CD4-positive, alpha-beta T cell treated with Interleukin-2 at 100 ng/mL for 4 hours (primary cell): Measurements from ENCODE around the gene MMEL1.
A peak's percentile ranks its signal among the peaks of the same experiment; 100 is the strongest.
"Not testable (repeated sequence)": the region's sequence is repeated elsewhere in the genome, so short reads cannot be mapped to it uniquely, and the experiment has no call there.

Source experiments
- DNase-seq: peaks from one replicate; pipeline ENCODE4 v3.0.0-alpha.2; 2020; ENCODE audit warnings: low spot score

MMEL1 gene

GRCh38 chr1:2632561-2633361 lies at the start of gene MMEL1:
MMEL1 (minus strand) TSS chr1:2633016; CDS start chr1:2629484, 3,532 bp downstream.
- DNase-seq, result no peak

GRCh38 chr1:2676726-2677125 lies 43.9 kb upstream of the MMEL1 start:
- not testable (repeated sequence) for DNase-seq

DNA sequence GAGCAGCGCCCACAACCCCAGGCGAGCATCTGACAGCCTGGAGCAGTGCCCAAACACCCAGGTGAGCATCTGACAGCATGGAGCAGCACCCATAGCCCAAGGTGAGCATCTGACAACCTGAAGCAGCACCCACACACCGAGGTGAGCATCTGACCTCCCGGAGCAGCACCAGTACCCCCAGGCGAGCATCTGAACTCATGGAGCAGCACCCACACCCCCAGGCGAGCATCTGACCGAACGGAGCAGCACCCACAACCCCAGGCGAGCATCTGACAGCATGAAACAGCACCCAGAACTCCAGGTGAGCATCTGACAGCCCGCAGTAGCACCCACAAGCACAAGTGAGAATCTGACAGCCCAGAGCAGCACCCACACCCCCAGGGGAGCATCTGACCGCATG lies 38.8 kb upstream of the MMEL1 start:
- DNase-seq, result not testable (repeated sequence)

DNA sequence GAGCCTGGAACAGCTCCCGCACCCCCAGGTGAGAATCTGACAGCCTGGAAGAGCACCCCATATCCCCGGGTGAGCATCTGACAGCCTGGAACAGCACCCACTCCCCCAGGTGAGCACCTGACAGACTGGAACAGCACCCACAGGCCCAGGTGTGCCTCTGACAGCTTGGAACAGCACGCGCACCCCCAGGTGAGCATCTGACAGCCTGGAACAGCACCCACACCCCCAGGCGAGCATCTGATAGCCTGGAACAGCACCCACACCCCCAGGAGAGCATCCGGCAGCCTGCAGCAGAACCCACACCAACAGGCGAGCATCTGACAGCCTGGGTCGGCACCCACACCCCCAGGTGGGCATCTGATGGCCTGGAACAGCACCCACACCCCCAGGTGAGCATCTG lies 27.0 kb upstream of the MMEL1 start:
- not testable (repeated sequence) for DNase-seq

DNA sequence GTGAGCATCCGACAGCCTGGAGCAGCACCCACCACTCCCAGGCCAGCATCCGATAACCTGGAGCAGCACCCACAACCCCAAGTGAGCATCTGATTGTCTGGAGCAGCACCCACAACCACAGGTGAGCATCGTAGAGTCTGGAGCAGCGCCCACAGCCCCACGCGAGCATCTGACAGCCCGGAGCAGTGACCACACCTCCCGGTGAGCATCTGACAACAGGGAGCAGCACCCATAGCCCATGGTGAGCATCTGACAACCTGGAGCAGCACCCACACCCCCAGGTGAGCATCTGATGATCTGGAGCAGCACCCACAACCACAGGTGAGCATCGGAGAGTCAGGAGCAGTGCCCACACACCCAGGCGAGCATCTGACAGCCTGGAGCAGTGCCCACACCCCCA lies 25.1 kb upstream of the MMEL1 start:
- not testable (repeated sequence) for DNase-seq

GRCh38 chr1:2657124-2657523 lies 24.3 kb upstream of the MMEL1 start:
- not testable (repeated sequence) for DNase-seq

DNA sequence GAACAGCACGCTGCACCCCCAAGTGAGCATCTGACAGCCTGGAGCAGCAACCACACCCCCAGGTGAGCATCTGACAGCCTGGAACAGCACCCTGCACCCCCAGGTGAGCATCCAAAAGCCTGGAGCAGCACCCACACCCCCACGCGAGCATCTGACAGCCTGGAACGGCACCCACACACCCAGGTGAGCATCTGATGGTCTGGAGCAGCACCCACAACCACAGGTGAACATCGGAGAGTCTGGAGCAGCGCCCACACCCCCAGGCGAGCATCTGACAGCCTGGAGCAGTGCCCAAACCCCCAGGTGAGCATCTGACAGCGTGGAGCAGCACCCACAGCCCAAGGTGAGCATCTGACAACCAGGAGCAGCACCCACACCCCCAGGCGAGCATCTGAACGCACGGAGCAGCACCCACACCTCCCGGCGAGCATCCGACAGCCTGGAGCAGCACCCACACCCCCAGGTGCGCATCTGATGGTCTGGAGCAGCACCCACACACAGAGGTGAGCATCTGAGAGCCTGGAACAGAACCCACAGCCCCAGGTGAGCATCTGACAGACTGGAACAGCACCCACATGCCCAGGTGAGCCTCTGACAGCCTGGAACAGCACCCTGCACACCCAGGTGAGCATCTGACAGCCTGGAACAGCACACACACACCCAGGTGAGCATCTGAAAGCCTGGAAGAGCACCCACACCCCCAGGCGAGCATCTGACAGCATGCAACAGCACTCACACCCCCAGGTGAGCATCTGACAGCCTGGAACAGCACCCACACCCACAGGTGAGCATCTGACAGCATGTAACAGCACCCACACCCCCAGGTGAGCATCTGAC lies 23.0 kb upstream of the MMEL1 start:
- DNase-seq, result not testable (repeated sequence)

DNA sequence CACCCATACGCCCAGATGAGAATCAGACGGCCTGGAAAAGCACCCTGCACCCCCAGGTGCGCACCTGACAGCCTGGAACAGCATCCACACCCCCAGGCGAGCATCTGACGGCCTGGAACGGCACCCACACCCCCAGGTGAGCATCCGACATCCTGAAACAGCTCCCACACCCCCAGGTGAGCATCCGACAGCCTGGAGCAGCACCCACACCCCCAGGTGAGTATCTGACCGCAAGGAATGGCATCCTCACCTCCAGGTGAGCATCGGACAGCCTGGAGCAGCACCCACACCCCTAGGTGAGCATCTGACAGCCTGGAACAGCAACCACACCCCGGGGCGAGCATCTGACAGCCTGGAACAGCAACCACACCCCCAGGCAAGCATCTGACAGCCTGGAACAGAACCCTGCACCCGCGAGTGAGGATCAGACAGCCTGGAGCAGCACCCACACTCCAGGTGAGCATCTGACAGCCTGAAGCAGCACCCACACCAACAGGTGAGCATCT lies 21.7 kb upstream of the MMEL1 start:
- DNase-seq, result not testable (repeated sequence)

GRCh38 chr1:2653741-2654442 lies 21.1 kb upstream of the MMEL1 start:
- DNase-seq, result not testable (repeated sequence)

GRCh38 chr1:2652926-2653571 lies 20.2 kb upstream of the MMEL1 start:
- DNase-seq, result not testable (repeated sequence)

DNA sequence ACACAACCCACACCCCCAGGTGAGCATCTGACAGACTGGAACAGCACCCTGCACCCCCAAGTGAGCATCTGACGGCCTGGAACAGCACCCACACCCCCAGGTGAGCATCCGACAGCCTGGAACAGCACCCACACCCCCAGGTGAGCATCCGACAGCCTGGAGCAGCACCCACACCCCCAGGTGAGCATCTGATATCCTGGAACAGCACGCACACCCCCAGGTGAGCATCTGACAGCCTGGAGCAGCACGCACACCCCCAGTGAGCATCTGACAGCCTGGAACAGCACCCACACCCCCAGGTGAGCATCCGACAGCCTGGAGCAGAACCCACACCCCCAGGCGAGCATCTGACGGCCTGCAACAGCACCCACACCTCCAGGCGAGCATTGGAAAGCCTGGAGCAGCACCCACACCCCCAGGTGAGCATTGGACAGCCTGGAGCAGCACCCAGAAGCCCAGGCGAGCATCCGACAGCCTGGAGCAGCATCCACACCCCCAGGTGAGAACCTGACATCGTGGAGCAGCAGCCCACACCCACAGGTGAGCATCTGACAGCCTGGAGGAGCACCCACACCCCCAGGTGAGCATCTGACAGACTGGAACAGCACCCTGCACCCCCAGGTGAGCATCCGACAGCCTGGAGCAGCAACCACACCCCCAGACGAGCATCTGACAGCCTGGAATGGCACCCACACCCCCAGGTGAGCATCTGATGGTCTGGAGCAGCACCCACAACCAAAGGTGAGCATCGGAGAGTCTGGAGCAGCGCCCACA lies 19.5 kb upstream of the MMEL1 start:
- not testable (repeated sequence) for DNase-seq

DNA sequence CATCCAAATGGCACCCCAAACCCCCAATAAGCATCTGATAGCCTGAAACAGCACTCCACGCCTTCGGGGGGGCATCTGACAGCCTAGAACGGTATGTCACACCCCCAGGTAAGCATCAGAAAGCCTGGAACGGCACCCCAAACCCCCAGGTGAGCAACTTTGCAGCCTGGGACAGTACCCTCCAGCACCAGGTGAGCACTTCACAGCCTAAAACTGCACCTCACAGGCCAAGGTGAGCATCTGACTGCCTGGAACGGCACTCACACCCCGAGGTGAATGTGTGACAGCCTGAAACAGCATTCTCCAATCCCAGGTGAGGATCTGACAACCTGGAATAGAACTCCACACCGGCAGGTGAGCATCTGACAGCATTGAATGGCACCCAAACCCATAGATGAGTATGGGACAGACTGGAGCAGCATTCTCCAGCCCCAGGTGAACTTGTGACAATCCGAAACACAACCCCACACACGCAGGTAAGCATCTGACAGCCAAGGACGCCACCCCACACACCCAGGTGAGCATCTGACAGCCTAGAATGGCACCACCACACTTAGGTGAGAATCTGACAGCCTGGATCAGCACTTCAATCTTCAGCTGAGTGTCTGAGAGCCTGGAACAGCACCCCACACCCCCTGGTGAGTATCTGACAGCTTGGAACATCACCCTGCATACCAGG lies 18.3 kb upstream of the MMEL1 start:
- DNase-seq, result no peak

GRCh38 chr1:2646837-2647236 lies 14.0 kb upstream of the MMEL1 start:
- no peak for DNase-seq

DNA sequence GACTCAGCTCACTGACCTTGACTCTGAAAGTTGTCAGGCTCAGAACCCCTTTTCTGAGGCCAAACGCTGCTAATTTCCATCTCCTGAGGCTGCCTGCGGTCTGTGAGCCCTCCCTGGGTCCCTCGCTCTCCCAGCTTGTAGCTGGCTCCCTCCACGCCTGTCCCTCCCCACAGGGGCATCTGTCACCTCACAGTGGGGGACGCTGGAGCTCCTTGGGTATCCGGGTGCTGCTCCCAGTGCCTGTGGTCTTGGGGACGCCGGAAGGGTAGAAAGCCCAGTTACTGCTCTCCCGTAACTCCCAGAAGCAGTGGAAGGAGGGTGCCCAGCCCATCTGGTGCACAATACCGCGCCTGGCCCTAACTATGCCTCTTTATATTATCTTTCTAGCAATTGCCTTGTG lies 13.0 kb upstream of the MMEL1 start:
- no peak for DNase-seq

DNA sequence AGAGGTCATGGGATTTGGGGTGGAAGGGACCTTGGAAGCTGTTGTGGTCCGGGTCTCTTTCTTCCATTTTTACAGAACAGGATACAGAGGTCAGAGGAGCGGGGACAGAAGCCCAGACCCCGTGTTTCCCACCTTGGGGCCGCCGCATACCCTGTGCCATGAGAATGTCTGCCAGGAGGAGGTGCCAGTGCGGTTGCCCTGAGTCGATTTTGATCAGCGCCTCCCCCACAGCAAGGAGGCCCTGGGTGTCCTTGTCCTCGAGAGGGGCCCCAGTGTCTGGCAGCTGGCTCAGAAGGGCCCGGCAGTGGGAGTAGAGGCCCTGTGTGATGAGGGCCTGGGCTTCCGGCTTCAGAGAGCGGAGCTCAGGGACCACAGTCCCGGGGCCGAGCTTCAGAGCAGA lies 12.3 kb upstream of the MMEL1 start:
- no peak for DNase-seq

DNA sequence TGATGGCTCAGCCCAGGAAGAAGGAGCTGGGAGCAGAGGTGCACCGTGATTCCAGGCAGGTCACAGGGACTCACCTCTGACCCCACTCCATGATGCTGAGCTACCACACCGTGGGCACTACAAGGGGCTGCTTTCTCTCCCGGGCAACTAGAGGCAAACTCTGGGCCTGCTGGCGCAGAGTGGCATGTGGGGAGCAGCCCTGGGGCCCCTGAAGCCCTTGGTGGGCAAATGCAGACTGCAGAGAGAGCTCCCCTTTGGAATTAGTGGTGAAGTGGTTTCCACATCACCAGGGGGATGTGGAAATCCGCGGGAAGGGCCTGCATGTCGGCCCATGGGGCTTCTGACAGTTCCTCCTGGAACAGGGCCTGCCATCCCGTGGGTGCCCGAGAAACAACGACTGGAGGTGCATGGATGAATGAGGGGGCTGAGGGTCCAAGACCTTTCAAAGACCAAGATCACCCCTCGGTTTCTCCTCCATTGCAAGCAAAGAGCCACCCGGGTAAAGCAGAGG lies 11.8 kb upstream of the MMEL1 start:
- DNase-seq, result no peak

- DNase-seq, result no peak
Measured at GRCh38 chr1:2644171-2644570, 11.4 kb upstream of the MMEL1 start.

GRCh38 chr1:2643414-2644077 lies 10.7 kb upstream of the MMEL1 start:
- DNase-seq, result no peak

GRCh38 chr1:2642560-2643413 lies 10.0 kb upstream of the MMEL1 start:
- peak; percentile 95 for DNase-seq
